GM18502 (cell line): ENCODE data around the gene STK24.

Experiments
- ATAC-seq: cut with Tn5 transposase; IDR thresholded peaks from one replicate; pipeline ENCODE4 v1.9.1; 2021; ENCODE audit warnings: mild to moderate bottlenecking; ENCODE audit not compliant: unreplicated experiment, poor library complexity

The STK24 gene

DNA sequence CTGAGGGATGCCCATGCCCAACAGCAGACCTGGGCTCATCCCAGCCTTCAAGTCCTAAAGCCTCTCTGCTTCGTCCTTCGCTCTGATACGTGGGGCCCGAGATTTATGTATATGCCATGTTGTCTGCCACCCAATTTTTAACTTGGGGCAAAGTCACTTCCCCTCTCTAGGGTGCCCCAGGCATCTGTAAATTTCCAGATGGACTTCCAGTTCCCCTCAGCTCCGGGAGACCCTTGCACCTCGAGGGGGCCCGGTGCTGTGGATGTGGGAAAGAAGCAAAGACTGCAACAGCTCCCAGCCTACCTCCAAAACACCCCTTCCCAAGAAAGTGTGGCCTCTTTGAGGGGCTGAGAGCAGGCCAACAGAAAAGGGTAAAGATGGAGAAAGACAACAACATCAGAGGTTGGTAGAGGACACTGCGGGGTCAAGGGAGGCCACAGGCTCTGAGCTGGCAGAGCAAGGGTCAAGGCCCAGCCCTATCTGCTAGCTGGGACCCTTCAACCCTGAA, 97.4 kb downstream of the STK24 start:
- ATAC-seq, result no peak

- peak; percentile 41 for ATAC-seq
Observed at GRCh38 chr13:98478189-98479129, 98.4 kb downstream of the STK24 start.

GRCh38 chr13:98476538-98476966, 100.4 kb downstream of the STK24 start:
- ATAC-seq, result peak; percentile 92

GRCh38 chr13:98476106-98476505, 100.8 kb downstream of the STK24 start:
- ATAC-seq, result peak; percentile 47

- no peak for ATAC-seq
Observed at GRCh38 chr13:98475522-98475921, 101.4 kb downstream of the STK24 start.

- no peak for ATAC-seq
Observed at GRCh38 chr13:98474761-98475160, 102.1 kb downstream of the STK24 start.

DNA sequence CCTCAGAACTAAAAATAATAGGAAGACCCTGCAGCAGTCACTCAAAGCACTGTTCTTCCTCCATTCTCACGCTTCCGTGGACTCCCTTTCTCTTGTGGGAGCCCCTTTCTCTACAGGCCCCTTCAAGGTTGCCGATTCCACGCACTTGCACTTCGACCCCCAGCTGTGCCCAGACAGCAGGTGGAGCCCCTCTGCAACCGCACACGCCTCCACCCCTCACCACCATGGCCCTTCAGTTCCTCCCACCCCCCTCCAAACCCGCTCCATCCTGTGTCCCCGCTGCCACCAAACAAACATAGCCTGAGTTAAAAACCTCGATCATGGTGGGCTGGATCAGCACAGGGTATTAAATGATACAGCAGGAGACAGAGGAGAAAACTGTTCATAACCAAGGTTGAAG, 102.6 kb downstream of the STK24 start:
- ATAC-seq, result no peak

GRCh38 chr13:98473788-98474144, 103.1 kb downstream of the STK24 start:
- ATAC-seq, result no peak

GRCh38 chr13:98473135-98473787, 103.6 kb downstream of the STK24 start:
- ATAC-seq, result no peak

DNA sequence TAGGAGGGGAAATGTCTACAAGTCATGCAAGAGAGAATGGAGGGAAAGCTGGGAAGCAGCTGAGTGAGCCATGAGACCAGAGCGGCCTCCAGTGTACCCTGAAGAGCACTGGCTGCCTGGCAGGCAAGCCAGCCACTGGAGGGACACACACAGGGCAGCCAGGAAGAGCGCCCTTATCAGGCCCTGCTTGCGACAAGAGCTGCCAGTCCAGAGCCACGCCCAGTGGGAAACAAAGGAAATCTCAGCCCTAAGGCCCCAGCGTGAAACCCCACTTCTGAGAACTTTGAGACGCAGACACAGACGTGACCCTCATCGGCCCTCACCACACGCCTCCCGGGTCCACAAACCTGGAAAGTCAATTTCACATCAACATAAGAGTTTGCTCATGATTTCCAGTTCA, 105.0 kb downstream of the STK24 start:
- no peak for ATAC-seq

DNA sequence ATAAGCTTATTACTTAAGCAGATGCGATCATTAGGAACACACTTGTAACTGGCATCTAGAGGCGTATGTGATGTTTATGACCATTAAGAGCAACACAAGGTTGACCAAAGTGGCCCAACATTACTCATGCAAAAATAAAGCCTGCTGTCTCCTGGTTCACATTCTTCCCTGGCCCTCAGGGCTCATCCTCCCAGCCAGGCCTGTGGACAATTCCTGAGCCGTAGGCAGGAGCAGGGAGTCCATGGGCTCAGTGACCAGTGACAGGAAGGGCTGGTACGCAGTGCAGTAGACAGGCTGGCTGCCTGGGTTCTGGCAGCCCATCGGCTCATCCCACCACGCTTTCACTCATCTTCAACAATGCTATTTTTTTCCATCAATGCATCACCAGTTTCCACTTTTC, 106.0 kb downstream of the STK24 start:
- no peak for ATAC-seq

DNA sequence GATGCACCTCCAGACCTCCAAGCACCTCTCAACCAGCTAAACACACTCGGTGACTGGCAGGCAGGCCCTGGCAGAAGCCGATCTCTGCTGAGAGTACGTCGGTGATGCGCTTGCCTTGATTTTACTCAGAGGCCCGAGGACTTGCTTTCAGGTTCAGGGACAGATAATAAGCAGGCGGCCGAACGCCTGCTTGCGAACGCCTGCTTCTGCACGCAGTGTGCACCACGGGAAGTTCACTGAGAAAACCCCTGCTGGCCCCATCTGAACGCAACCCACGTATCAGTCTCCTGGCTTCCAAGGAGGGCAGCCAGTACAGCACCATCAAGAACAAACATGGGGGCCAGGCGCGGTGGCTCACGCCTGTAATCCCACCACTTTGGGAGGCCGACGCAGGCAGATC, 108.0 kb downstream of the STK24 start:
- ATAC-seq, result no peak

GRCh38 chr13:98468361-98468760, 108.5 kb downstream of the STK24 start:
- ATAC-seq, result no peak

- ATAC-seq, result no peak
Observed at GRCh38 chr13:98467263-98467985, 109.5 kb downstream of the STK24 start.

- ATAC-seq, result no peak
Observed at GRCh38 chr13:98466634-98467236, 110.2 kb downstream of the STK24 start.

- no peak for ATAC-seq
Observed at GRCh38 chr13:98462946-98463345, 114.0 kb downstream of the STK24 start.

DNA sequence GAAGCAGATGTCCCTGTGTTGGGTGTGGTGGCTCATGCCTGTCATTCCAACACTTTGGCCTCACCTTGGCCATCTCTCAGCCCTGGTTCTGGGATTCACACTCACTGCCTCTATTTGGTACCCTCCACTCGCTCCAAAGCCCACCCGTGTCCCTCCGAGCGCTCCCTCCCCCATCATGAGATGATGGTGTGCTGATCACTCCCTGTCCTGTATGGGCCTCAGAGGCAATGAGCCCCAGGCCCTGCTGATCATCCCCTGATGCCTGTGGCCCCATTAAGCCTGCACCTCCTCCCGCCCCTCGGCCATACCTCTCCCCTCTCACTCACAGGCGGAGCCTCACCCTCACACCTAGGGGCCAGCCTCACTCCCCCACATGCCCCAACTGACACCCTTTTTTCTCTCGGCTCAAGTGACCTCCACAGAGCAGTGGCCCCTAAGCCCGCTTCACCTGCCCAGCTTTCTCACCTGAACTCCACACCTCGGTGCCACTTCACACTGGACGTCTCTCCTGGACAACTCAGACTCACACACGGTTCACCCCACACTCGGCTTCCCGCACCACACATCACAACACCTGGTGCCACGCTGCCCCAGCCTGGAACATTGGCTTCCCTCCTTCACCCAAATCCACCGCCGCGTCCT, 114.5 kb downstream of the STK24 start:
- ATAC-seq, result no peak

DNA sequence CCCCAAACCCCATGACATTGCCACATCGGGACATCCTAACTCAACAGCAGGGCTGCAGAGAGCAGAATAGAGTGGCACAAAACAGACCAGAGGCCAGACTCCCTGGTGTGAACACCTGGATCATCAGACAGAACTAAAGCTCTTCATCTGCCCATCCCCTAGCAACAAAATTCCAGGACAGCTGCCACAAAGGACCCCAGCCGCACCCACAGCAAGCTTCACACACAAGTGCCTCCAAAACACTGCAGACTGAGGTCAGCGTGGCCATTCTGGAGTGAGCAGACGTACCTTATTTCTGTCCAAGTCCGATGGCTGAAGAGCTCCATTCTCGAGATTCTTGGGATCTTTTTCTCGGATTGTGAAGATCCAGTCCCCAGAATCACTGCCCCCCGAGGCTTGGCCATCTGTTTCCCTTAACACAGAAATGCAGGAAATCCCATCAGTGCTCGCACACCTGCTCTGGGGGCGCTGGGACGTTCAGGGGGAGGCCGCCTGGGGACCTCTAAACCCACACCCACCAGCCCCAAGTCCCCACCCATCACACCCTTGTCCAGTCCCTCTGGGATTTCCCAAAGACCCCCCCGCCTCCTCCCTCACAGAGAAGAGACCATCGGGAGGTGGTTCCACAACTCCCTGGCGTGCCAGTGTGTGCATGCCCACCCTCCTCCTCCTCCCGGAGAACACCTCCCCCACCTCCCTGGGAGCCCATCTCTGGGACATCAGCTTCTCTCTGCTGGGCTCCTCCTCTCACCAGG, 115.2 kb downstream of the STK24 start:
- ATAC-seq, result no peak

DNA sequence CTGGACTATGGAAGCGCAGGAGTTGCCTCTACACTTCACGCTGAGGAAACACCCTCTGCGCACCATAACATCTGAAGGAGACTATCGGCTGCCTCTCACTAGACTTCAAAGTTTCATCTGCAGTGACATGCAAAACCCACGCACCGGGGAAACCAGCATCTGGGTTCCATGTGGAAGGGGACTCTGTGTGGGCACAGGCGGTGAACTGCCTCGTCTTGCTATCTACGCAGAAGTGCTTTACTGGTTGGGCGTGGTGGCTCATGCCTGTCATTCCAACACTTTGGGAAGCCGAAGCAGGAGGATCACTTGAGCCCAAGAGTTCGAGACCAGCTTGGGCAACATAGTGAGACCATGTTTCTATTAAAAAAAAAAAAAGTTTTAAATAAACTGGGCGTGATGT, 116.4 kb downstream of the STK24 start:
- no peak for ATAC-seq
